ELF-1 (cell line): ENCODE measurements around the gene SPEM1.
A peak's percentile ranks its signal among the peaks of the same experiment; 100 is the strongest.

Experiments used
- DNase-seq: peaks from one replicate; pipeline ENCODE4 v3.0.0-alpha.2; 2016; ENCODE audit warnings: low read depth, low spot score

The SPEM1 gene

GRCh38 chr17:7418472-7419152 is 1.5 kb upstream of the SPEM1 start:
- DNase-seq: no peak

- DNase-seq: no peak
These were observed 1.1 kb downstream of the SPEM1 start for GRCh38 chr17:7421186-7421585.

DNA sequence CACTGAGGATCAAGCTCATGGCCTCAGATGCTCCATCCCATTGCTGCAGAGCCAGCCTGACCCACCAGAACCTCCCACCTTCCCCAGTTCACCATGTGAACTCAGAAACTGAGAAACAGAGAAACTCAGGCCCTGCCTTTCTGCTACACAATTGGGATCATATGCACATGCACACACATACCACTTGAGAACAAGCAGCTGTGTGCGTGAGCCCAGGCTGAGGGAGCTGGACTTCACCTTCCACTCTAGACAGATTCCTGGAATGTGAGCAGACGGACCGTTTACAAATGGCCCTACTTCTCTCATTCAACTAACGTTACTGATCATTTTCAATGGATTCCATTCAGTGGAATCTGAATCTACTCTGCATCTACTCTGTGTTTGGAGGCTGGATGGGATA is 3.6 kb downstream of the SPEM1 start:
- no peak for DNase-seq

GRCh38 chr17:7425316-7425715 is 5.2 kb downstream of the SPEM1 start, which contains the start of gene SPEM2:
Gene SPEM2, plus strand, starts transcription at chr17:7425616. Its CDS starts 73 bp downstream, at chr17:7425689.
- no peak for DNase-seq

GRCh38 chr17:7425756-7426155 is 5.6 kb downstream of the SPEM1 start:
- DNase-seq: no peak

GRCh38 chr17:7426203-7426863 is 6.2 kb downstream of the SPEM1 start:
- DNase-seq: no peak

DNA sequence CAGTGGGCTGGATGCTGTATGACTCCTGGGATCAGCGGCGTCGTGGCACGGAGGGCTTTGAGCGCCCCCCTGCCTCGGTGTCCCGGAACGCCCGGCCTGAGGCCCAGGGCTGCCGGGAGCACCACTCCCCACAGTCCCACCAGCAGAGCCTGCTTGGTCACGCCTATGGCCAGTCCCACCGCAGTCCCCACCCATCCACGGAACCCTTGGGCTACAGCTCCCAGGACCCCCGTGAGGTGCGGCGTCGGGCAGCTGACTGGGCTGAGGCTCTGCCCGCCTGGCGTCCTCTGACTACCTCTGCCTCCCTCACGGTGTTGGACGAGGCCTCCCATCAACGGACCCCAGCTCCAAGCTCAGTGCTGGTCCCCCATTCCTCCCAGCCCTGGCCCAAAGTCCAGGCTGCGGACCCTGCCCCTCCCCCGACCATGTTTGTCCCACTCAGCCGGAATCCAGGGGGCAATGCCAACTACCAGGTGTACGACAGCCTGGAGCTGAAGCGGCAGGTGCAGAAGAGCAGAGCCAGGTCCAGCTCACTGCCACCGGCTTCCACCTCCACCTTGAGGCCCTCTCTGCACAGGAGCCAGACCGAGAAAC is 6.9 kb downstream of the SPEM1 start:
- DNase-seq: no peak

DNA sequence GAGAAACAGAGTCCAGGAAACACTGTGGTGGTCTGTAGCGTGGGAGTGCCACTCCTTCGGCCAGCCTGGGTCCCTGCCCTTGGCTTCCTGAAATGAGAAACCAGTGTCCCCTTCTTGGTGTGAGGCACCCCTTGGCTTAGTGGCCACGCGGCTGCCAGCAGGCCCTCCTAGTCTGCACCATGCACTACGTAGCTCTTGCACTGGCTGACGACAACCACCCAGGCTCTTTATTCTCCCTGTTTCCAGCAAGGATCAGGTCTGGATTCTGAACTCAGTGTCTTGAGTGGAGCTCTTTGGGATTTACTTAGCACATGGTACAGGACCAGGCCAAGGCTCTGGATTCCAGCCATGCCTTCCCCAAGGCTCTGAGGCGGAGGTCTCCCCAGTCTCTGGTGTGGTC is 7.4 kb downstream of the SPEM1 start:
- no peak for DNase-seq

- DNase-seq: no peak
These were observed 8.4 kb downstream of the SPEM1 start, which contains the start of gene SPEM3 for GRCh38 chr17:7428557-7428956. Gene SPEM3, plus strand, starts transcription at chr17:7428857. Its CDS starts 46 bp downstream, at chr17:7428903.

DNA sequence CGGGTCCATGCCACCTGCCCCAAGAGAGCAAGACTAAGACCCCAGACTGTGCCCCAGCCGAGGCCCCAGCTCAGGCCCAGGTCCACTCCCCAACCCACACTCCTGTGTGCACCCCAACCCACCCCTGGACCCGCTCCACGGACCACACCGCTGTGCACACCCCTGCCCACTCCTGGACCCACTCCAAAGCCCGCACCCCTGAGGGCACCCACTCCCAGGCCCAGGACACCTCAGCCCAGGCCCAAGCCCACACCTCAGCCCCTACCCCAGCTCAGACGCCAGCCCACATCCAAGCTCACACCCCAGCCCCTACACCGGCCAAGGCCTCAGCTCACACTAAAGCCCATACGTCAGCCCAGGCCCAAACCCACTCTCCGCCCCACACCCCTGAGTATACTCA is 9.6 kb downstream of the SPEM1 start:
- no peak for DNase-seq

- no peak for DNase-seq
These were observed 11.1 kb downstream of the SPEM1 start for GRCh38 chr17:7431231-7431630.

DNA sequence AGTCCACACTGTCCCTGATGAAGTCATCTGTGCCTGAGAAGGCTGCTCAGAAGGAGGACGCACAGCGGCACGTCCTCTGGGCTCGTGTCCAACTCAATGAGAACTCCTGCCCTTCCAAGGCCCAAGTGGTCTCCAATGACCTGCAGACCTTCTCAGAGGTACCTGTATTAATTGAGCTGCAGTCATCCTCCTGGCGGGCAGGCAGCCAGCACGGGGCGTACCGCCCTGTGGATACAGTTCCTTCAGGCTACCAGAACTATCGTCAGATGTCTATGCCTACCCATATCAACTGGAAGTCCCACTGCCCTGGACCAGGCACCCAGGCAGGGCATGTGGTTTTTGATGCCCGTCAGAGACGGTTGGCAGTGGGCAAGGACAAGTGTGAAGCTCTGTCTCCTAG is 12.2 kb downstream of the SPEM1 start:
- no peak for DNase-seq

DNA sequence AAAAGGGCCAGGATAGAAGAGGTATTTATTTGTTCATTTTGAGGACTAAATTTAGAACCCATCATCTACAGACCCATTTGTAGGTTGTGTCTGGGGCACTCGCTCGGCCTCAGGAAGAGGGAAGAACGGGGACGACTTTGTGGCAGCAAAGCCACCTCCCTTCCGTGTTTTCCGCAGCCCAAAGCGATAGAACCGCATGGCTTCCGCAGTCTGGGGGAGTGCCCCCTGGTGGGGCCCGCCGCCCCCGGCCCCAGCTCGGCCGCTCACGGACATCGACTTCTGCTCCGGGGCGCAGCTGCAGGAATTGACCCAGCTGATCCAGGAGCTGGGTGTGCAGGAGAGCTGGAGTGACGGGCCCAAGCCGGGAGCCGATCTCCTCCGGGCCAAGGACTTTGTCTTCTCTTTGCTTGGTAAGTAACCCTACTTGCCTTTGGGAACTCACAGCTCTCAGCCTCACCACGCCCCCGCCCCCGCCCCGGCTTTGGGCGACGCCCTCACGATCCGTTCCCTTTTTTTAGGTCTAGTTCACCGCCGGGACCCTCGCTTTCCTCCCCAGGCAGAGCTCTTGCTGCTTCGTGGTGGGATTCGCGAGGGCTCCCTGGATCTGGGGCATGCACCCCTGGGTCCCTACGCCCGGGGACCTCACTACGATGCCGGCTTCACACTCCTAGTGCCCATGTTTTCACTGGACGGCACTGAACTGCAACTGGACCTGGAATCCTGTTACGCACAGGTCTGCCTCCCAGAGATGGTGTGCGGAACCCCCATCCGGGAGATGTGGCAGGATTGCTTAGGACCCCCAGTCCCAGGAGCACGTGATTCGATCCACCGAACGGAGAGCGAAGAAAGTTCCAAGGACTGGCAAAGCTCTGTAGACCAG is 15.8 kb downstream of the SPEM1 start:
- peak; percentile 85 for DNase-seq

DNA sequence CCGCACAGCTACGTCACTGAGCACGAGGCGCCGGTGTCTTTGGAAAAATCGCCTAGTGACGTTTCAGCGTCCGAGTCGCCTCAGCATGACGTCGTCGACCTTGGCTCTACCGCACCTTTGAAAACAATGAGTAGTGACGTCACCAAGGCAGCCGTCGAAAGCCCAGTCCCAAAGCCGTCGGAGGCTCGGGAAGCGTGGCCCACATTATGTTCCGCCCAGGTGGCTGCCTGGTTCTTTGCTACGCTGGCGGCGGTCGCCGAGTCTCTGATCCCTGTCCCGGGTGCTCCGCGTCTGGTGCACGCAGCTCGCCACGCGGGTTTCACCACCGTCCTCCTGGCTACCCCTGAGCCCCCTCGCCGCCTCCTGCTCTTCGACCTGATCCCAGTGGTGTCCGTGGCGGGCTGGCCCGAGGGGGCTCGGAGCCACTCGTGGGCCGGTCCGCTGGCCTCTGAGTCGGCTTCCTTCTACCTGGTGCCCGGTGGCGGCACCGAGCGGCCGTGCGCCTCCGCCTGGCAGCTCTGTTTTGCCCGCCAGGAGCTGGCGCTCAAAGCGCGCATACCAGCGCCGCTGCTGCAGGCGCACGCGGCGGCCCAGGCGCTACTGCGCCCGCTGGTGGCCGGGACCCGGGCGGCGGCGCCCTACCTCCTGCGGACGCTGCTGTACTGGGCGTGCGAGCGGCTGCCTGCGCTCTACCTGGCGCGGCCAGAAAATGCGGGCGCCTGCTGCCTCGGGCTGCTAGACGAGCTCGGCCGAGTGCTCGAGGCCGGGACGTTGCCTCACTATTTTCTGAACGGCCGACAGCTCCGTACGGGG is 16.6 kb downstream of the SPEM1 start:
- peak; percentile 94 for DNase-seq

- DNase-seq: no peak
These were observed 17.3 kb downstream of the SPEM1 start for GRCh38 chr17:7437369-7437863.

GRCh38 chr17:7437950-7438614 is 18.0 kb downstream of the SPEM1 start:
- peak; percentile 67 for DNase-seq

DNA sequence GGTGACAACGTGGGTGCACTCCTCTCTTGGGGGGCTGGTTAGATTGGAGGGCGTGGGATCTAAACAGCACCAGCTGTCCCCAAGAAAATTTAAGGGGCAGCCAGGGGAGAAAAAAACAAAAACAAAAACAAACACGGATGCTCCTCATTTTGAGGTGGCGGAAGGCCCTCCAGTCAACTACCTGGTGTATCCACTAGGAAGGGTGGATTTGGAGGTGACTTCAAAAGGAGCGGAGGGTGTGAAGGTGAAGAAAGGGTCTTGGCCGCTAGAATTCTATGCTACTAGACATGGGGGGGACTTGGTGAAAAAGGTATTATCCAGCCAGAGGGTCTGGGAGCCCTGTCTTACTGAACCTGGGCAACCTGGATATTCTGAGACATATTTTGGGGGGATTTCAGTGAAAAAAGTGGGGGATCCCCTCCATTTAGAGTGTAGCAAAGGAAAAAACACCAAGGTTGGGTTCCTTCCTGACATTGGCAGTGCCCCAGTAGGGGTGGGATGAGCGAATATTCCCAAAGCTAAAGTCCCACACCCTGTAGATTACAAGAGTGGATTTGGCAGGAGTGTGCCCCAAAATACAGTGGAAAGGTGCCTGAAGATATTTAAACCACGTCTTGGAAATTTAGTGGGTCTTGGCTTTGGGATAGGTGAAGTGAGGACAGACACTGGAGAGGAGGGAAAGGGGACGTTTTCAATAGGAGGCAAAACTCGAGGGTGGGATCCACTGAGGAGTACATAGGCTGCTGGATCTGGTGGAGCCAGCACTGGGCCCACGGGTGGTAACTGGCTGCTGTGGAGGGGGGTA is 18.7 kb downstream of the SPEM1 start:
- no peak for DNase-seq

DNA sequence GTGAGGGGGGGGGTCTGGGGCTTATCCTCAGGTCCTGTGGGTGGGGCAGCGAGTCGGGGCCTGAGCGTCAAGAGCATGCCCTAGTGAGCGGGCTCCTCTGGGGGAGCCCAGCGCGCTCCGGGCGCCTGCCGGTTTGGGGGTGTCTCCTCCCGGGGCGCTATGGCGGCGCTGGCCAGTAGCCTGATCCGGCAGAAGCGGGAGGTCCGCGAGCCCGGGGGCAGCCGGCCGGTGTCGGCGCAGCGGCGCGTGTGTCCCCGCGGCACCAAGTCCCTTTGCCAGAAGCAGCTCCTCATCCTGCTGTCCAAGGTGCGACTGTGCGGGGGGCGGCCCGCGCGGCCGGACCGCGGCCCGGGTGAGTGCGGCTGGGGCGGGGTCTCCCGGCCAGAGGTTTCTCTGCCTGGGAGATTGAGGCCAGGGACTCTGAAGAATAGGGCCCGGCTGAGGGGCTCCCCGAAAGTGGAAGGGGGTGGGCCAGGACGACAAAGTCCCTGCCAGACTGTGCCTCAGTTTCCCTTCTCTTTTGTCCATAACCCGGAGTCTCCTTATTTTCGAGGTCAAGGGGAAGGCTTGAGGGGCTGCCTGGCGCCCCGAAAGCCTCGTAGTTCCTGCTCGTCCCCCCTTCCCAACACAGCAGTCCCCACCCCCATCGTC is 19.5 kb downstream of the SPEM1 start, which contains the start of gene FGF11:
TSS of gene FGF11 (plus strand) at position 51 of the 651 bp plus-strand sequence. CDS start at position 160, 109 bp downstream.
- peak; percentile 28 for DNase-seq
